Uterus (tissue), 2 donors: ENCODE results near the gene EXOC3.

Source experiments
- POLR2A ChIP-seq, 2 donors: fragments of 450-650 bp; IDR thresholded peaks; one replicate each; pipeline ENCODE4 v1.6.1; 2016; ENCODE audit warnings: antibody characterized with exemption in 2 of 2, mild to moderate bottlenecking in 1 of 2, moderate library complexity in 1 of 2
- TF ChIP-seq, protein P1 (sequence below), 4 experiments: fragments of 200-600 bp in 2 of 4; fragments of 450-650 bp in 2 of 4; sonication (generic) in 2 of 4; IDR thresholded peaks; one replicate each; pipeline ENCODE4 v1.5.1; 2016 to 2019; ENCODE audit warnings: antibody characterized with exemption in 4 of 4, mild to moderate bottlenecking in 2 of 4, moderate library complexity in 1 of 4

DNA sequence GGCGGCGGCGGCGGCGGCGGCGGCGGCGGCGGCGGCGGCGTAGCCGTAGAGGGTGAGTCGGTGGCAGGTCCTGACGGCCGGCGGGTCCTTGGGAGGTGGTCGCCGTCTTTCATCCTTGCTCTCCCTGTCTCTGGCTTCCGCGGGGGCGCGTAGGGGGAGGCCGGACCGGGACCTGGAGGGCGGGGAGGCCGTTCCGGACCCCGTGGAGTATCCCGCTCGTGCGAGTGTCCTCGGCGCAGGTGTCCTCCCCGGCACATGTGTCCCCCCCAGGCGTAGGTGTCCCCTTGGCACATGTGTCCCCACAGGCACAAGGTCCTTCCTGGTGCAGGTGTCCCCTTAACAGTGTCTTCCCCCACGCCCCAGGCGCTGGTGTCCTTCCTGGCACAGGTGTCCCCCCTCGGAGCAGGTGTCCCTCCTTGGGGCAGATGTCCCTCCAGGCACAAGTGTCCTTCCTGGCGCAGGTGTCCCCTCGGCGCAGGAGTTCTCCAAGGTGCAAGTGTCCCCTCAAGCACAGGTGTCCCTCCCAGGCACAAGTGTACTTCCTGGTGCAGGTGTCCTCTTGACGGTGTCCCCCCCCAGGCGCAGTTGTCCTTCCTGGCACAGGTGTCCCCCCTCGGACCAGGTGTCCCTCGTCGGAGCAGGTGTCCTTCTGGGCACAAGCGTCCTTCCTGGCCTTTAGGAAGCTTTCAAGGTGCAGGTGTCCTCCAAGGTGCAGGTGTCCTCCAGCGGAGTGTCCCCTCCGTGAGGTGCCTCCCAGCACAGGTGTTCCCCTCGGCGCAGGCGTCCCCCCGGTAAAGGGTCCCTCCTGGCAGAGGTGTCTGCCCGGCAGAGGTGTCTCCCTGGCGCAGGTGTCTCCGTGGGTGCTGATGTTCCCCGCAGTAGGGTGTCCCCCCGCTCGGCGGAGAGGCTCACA, 519 bp downstream of the EXOC3 start:
- TF ChIP-seq, protein P1, sequence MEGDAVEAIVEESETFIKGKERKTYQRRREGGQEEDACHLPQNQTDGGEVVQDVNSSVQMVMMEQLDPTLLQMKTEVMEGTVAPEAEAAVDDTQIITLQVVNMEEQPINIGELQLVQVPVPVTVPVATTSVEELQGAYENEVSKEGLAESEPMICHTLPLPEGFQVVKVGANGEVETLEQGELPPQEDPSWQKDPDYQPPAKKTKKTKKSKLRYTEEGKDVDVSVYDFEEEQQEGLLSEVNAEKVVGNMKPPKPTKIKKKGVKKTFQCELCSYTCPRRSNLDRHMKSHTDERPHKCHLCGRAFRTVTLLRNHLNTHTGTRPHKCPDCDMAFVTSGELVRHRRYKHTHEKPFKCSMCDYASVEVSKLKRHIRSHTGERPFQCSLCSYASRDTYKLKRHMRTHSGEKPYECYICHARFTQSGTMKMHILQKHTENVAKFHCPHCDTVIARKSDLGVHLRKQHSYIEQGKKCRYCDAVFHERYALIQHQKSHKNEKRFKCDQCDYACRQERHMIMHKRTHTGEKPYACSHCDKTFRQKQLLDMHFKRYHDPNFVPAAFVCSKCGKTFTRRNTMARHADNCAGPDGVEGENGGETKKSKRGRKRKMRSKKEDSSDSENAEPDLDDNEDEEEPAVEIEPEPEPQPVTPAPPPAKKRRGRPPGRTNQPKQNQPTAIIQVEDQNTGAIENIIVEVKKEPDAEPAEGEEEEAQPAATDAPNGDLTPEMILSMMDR (IDR thresholded peaks at IDR 0.05), result no peak
- no peak for TF ChIP-seq POLR2A (IDR thresholded peaks at IDR 0.05)
